Measurements from ENCODE around the gene COG7.
"Not testable (repeated sequence)": the region's sequence is repeated elsewhere in the genome, so short reads cannot be mapped to it uniquely, and the experiment has no call there.

Gene COG7

DNA sequence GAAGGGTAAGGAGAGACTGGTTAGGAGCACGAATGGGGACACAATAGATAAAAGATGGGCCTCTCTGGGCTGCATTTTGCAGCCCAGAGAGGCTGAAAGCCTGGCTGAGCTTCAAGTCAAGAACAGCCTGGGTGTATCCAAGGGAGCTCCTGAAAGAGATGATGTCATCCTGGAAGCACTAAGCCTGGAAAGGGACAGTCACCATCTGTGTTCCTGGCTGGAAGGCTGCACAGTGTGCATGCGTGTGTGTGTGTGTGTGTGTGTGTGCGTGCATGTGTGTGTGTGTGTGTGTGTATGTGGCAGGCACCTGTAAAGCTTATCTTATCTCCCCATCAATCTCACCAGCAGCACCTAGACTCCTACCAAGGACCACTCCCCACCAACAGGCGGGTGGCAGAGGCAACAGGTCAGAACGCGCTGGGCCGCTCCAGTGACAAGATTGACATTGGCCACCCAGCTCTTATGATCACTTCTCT is 44.1 kb downstream of the COG7 start:
- DNase-seq: peak; percentile 22 to 78

DNA sequence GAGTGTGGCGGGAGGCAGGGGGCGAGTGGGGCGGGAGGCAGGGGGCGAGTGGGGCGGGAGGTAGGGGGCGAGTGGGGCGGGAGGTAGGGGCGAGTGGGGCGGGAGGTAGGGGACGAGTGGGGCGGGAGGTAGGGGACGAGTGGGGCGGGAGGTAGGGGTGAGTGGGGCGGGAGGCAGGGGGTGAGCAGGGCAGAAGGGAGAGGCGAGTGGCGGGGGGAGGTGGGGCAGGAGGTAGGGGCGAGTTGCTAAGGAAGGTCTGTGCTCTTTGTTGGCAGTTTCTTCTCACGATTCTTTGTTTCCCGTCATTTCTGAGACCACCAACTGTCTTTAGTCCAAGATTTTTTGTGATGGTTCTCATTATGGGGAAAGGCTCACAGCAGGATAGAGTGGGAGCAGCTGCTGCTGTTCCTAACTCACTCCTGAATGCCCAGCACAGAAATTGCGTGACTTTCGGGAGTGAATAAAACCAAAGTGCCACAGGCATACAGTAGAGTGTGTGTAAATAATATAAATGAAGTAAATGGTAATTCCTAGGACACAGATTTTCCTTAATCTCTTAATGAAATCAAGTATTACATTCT is 44.7 kb downstream of the COG7 start:
- no peak for DNase-seq

- DNase-seq: no peak
Measured at GRCh38 chr16:23407436-23408127, 45.4 kb downstream of the COG7 start.

DNA sequence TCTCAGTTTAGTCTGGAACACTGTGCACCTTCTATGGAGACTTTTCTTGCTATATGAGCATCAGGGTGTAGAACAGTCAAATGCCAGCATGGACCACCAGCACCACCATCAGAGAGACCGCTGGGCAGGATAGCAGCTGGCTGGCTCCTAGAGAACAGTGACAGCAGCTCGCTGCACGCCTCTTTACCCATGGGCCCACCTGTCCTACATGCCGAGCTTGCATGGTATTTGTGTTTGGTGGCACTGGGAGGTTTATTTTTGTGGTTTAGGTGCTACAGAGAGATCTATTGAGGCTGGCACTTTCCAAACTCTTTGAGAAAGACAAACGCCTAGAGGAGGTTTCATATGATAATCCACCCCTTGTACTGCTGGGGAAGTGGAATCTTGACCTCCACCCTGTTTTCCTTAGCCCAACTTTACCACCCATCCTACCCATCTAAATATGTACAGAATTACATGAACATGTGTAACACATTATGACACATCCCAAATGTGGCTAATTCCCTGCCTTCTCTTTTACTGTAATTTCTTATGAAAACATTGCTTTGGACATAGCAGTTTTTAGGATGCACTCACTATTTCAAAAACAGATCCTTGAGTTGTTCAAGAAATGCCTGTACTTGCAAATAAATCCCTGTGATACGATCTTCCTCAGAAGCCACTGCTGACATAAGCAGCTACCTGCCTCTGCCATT is 46.3 kb downstream of the COG7 start:
- DNase-seq: no peak

GRCh38 chr16:23406024-23406423 is 47.0 kb downstream of the COG7 start:
- no peak for DNase-seq

- DNase-seq: no peak
Measured at GRCh38 chr16:23403547-23403946, 49.4 kb downstream of the COG7 start.

GRCh38 chr16:23402100-23402499 is 50.9 kb downstream of the COG7 start:
- no peak for DNase-seq

DNA sequence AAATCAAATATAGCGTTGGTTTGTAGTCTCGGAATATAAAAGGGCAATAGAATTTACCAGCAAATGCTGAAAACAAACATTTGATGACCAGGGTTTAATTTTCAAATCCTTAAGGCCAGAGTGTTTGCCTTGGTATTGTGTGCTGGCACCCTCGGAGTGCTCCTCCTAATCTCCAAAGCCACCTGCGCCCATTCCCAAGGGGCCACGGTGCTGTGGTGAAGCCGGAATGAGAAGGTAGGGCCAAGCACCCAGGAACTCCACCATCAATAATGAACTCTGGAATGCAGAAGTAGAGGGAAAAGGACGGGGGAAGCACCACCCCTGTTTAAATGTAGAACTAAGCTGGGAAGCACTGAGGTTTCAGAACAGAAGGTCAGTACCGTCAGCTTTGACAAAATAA is 51.9 kb downstream of the COG7 start:
- no peak for DNase-seq

GRCh38 chr16:23400447-23400846 is 52.5 kb downstream of the COG7 start:
- DNase-seq: not testable (repeated sequence)

- peak in 1 of 2 donors; percentile 23 for DNase-seq
Measured at GRCh38 chr16:23398987-23399805, 53.8 kb downstream of the COG7 start.

DNA sequence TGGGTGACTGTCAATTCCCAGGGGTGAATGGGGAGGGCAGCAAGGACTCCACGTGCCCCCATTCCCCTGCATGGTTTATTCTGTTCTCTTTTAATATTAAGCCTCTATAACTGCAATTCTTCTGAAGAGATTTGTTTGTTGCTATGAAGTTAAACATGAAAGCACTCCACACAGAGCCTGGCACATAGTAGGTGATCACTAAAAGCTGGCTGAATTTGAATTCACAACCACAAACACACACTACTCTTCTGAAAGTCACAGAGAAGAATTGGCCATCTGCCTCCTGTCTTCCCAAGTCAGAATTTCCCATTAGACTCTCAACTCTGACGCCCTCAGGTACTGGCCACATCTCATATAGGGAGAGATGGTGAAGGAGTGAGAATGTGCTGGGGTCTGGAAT is 55.5 kb downstream of the COG7 start:
- DNase-seq: no peak

DNA sequence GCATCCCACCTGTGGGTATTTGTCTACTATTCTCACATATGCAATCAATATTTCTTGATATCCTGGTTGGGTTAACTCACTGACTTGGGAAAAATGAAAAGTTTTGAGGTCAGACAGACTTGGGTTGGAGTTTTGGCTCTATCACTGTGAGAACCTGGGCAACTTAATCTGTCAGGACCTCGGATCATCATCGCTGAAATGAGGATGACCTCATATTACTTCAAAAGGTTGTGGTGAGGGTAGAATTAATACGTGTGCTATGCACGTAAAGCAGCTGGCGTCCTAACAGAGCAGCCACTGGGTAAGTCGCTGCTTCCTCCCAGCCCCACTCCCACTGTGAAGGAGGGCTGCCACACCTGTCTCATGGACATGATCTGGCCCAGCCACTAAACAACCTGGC is 57.3 kb downstream of the COG7 start:
- DNase-seq: no peak

- no peak for DNase-seq
Measured at GRCh38 chr16:23394141-23394831, 58.7 kb downstream of the COG7 start.

GRCh38 chr16:23392223-23392600 is 60.8 kb downstream of the COG7 start:
- DNase-seq: no peak

DNA sequence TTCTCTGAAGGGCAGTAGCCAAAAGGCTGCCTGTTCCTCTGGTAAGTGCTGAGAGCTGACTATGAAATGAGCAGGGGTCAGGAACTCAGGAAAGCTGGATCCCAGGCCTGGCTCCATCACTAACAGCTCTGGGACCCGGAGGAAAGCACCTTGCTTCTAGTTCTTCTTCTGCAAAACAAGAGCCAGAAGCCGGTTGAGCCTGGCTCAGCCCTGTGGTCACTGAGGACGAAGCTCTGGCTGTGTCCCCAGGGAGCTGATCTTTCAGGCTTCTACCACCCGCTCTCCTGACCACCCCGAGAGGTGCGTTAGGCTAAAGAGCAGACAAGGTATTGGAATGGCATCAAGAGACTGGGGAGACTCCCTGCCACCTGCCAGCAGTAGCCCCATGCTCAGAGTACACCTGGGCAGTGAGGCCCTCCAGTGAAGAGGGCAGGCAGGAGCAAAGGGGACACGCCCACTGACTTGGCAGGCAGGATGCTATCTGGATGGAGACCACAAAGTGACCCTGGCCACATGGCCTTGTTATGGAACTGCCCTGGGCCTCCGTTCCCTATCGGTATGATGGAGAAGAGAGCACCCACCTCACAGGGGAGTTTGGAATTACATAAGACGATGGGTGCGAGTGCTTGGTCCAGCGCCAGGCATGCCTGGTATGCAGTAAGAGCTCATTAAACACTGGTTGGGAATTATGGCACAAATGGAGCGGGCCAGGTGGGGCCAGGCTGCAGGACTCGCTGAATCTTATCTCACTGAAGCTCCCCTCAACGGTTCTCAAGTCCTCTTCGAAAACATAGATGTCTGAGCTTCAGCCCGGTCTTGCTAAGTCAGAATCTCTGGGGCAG is 61.4 kb downstream of the COG7 start:
- no peak for DNase-seq

DNA sequence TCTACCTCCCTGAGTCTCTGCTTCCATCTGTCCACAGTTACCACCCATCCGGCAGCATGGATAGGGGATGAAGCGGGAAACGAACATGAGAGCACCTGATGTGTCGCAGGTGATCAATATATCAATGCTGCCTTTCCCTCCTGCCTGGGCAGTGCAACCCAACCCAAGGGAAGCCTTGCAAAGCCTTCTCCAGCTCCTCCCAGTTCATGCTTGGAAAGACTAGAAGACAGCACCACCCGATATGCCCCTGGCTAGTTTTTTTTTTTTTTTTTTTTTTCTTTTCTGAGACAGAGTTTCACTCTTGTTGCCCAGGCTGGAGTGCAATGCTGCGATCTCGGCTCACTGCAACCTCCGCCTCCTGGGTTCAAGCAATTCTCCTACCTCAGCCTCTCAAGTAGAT is 63.1 kb downstream of the COG7 start:
- not testable (repeated sequence) for DNase-seq

DNA sequence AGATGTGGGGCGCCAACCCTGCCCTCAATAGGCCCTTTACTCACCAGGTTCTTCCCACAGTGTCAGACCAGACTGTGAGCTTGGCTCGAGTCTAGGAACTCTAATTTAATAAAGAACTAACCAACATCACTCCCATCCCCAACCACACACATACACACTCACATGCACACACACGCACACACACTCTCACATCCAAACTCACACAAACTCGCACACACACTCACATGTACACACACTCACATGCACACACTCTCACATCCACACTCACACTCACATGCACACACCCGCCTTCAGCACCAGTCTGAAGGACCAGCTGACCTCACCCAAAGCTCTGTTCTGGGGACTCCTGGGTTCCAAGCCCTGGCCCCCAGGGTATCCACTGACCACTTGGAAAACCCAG is 63.8 kb downstream of the COG7 start:
- no peak for DNase-seq

DNA sequence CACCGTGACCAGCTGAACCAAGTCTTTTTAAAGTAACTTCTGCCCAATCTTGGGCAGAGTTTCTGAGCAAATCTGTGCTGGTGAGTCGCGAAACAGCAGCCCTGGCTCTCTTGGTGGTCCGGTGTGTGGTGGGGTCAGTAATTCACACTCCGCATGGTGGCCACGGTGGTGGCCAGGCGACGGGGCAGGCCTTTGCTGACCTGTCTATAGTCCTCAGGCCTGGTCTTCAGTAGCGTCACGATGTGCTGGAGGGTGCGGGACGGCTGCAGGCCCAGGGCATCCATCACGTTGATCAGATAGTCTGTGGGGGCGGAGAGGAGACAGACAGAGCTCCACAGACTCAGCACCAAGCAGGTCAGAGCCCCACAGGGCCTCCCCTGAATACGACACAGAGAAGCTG is 64.2 kb downstream of the COG7 start:
- DNase-seq: no peak

GRCh38 chr16:23387666-23388065 is 65.3 kb downstream of the COG7 start:
- DNase-seq: no peak

GRCh38 chr16:23385441-23385840 is 67.5 kb downstream of the COG7 start:
- no peak for DNase-seq

GRCh38 chr16:23384878-23385277 is 68.1 kb downstream of the COG7 start:
- DNase-seq: no peak

GRCh38 chr16:23383881-23384280 is 69.1 kb downstream of the COG7 start:
- DNase-seq: no peak

Measured in hippocampal formation (tissue), 2 donors.